GM12878 (cell line): ENCODE measurements around the gene ADAMTS3. TPM values are rescaled to one million over a fixed set of nuclear protein-coding genes. Genes with fewer than 3 reads are reported as not detected.

ENCODE experiments used
- ATAC-seq: fragments of 200-7000 bp; cut with Tn5 transposase; 3 replicates; pipeline ENCODE4 v1.9.1; 2020; ENCODE audit warnings: mild to moderate bottlenecking, moderate library complexity
- BruUV-seq: library from RNA; stranded (reverse); fragments of 400-500 nt; replicated peaks from 2 replicates; lab custom pipeline; 2021; lab: Mats Ljungman, UMichigan
- CTCF ChIA-PET: fragments of 300-600 bp; sonication (Branson Sonifier 250); formaldehyde crosslinking; extraction: SDS; loops from one replicate; lab custom pipeline; 2021; ENCODE audit warnings: inconsistent platforms; lab: Yijun Ruan, JAX
- POLR2A ChIA-PET: fragments of 350-600 bp; formaldehyde crosslinking; extraction: SDS; loops from one replicate; lab custom pipeline; 2021; ENCODE audit warnings: inconsistent platforms; lab: Charles Lee
- RAD21 ChIA-PET: fragments of 300-600 bp; sonication (Branson Sonifier 250); formaldehyde crosslinking; loops from one replicate; lab custom pipeline; 2023; ENCODE audit warnings: antibody characterized with exemption; ENCODE audit not compliant: unreplicated experiment; lab: Charles Lee
- SMC1A ChIA-PET: fragments of 300-600 bp; sonication (Branson Sonifier 250); formaldehyde crosslinking; loops from one replicate; lab custom pipeline; 2023; ENCODE audit not compliant: unreplicated experiment, uncharacterized antibody; lab: Charles Lee
- DNase-seq: peaks from one replicate; pipeline ENCODE4 v3.0.0-alpha.2; 2011; ENCODE audit warnings: low read depth, low spot score
- FAIRE-seq: peaks from 3 replicates; lab custom pipeline; 2011; peaks lifted over from hg19 to GRCh38; lab: Jason Lieb, UNC
- H2AFZ ChIP-seq: 2 replicates; pipeline ENCODE4 v1.6.0; 2011; ENCODE audit warnings: low read depth, low read length, control low read depth; ENCODE audit not compliant: control insufficient read depth
- H3K27ac ChIP-seq: 2 replicates; pipeline ENCODE4 v1.5.1; 2011; ENCODE audit warnings: control low read depth; ENCODE audit not compliant: control insufficient read depth, insufficient read depth
- H3K27me3 ChIP-seq, 2 experiments: replicated peaks in 1 of 2; 2 replicates each; pipeline versions ENCODE4 v1.6.0 to v1.6.1; 2011; ENCODE audit warnings: low read length in 1 of 2; ENCODE audit not compliant: control insufficient read depth in 2 of 2, insufficient read depth in 2 of 2
- H3K36me3 ChIP-seq, 2 experiments: 2 replicates each; pipeline ENCODE4 v1.5.1; 2011; ENCODE audit warnings: low read length in 1 of 2; ENCODE audit not compliant: control insufficient read depth in 2 of 2, insufficient read depth in 2 of 2
- H3K4me1 ChIP-seq: 2 replicates; pipeline ENCODE4 v1.6.1; 2011; ENCODE audit warnings: mild to moderate bottlenecking, low read length, moderate library complexity, mixed read lengths; ENCODE audit not compliant: control insufficient read depth, insufficient read depth
- H3K4me2 ChIP-seq: 2 replicates; pipeline ENCODE4 v1.6.0; 2011; ENCODE audit warnings: control low read depth; ENCODE audit not compliant: control insufficient read depth, insufficient read depth
- H3K4me3 ChIP-seq: fragments of 200-600 bp; sonication (generic); 2 replicates; pipeline ENCODE4 v1.5.1; 2016
- H3K79me2 ChIP-seq: 2 replicates; pipeline ENCODE4 v1.6.0; 2011; ENCODE audit warnings: low read length; ENCODE audit not compliant: control insufficient read depth, insufficient read depth
- H3K9ac ChIP-seq: 2 replicates; pipeline ENCODE4 v1.8.0; 2011; ENCODE audit warnings: low read length, control low read depth, mixed read lengths; ENCODE audit not compliant: control insufficient read depth, insufficient read depth
- H3K9me3 ChIP-seq: replicated peaks from 3 replicates; pipeline ENCODE4 v1.5.1; 2011; ENCODE audit warnings: mild to moderate bottlenecking, low read length; ENCODE audit not compliant: control insufficient read depth, insufficient read depth
- H4K20me1 ChIP-seq: 2 replicates; pipeline ENCODE4 v1.6.0; 2011; ENCODE audit not compliant: control insufficient read depth, insufficient read depth
- CHD4 ChIP-seq: fragments of 200-600 bp; sonication (generic); IDR thresholded peaks from 2 replicates; pipeline ENCODE4 v1.6.1; 2016; ENCODE audit warnings: mild to moderate bottlenecking
- E2F4 ChIP-seq: IDR thresholded peaks from 2 replicates; pipeline ENCODE4 v1.6.1; 2012; ENCODE audit warnings: low read depth, low read length, improper control_type of control experiment
- KLF5 ChIP-seq: fragments of 450-650 bp; IDR thresholded peaks from 2 replicates; pipeline ENCODE4 v1.6.1; 2014; ENCODE audit warnings: mild to moderate bottlenecking; ENCODE audit not compliant: partially characterized antibody
- RAD51 ChIP-seq: fragments of 450-650 bp; IDR thresholded peaks from 2 replicates; pipeline ENCODE4 v1.6.1; 2016; ENCODE audit warnings: moderate library complexity, mild to moderate bottlenecking, inconsistent platforms
- ZNF217 ChIP-seq: fragments of 450-650 bp; IDR thresholded peaks from 2 replicates; pipeline ENCODE4 v1.6.1; 2017; ENCODE audit warnings: antibody characterized with exemption, mild to moderate bottlenecking
- WGBS: methylation state at CpG from one replicate; pipeline ENCODE4 v1.1.6; 2016; ENCODE audit warnings: low lambda C conversion rate; ENCODE audit not compliant: insufficient replicate concordance, insufficient coverage; ENCODE audit errors: missing lambda C conversion rate; 5-methylcytosine and 5-hydroxymethylcytosine counted together
- in situ Hi-C: fragments of 300-500 bp; cut with MboI; formaldehyde crosslinking; loops from 9 replicates; pipeline ENCODE4 v1.14.3; 2018; ENCODE audit warnings: mixed read lengths
- intact Hi-C: fragments of 100-400 bp; cut with micrococcal nuclease; formaldehyde crosslinking; loops from one replicate; pipeline ENCODE4 v1.14.2; 2022; ENCODE audit not compliant: unreplicated experiment
- polyA plus RNA-seq, 11 experiments: library from polyadenylated mRNA; depleted of rRNA in 4 of 11; unstranded in 6 of 11; stranded (reverse) in 5 of 11; fragments of >200 nt; fragmentation: Nextera tagmentation in 4 of 11; fragmentation: Illumina TruSeq in 1 of 11; extraction: Ambion mirVana in 4 of 11; extraction: Trizol in 1 of 11; gene quantifications; 1 replicate in 1 of 11; 2 replicates in 10 of 11; pipeline versions ENCODE4 v1.2.1 to v1.2.3, GENCODE V29; 2011 to 2016; ENCODE audit warnings: inconsistent platforms in 2 of 11, missing spikeins in 2 of 11, low read depth in 1 of 11
- total RNA-seq, 4 experiments: library from RNA; depleted of rRNA in 3 of 4; stranded (reverse); fragments of >200 nt in 3 of 4; fragmentation: Illumina TruSeq in 1 of 4; extraction: Trizol in 1 of 4; gene quantifications; 2 replicates each; pipeline versions ENCODE4 v1.2.1 to v1.2.3, GENCODE V29; 2013 to 2021

Gene ADAMTS3
- total and polyA plus RNA-seq, 10 of the 15 experiments (the other 5 are each of a cell fraction or from before 2014, with no cell fraction given) = under 0.01 to 0.07 (median 0.02) TPM; not detected in 6

- no TSS peak for BruUV-seq
- Histone ChIP-seq H3K79me2 (no peaks in the 10 kb centered on the region), H3K4me1 (no peaks in the 10 kb centered on the region), H3K27me3 (no peaks in the 10 kb centered on the region), H2AFZ (no peak overlapping the region)
- in situ Hi-C loops = no loop called here
- WGBS = 28% methylated on average over 3 of the region's 3 CpGs
- TF ChIP-seq KLF5 (no peak), RAD51 (no peak)
- TF ChIP-seq, all 136 proteins: peak for 0
- POLR2A ChIA-PET = no interaction called here
- FAIRE-seq = no peak
- Histone ChIP-seq H3K4me2 (no peak overlapping the region), H3K9me3 (no peaks in the 10 kb centered on the region), H3K9ac (no peak overlapping the region), H4K20me1 (no peaks in the 10 kb centered on the region), H3K4me3 (no peak overlapping the region), H3K36me3 (no peaks in the 10 kb centered on the region), H3K27ac (no peak overlapping the region)
- RAD21 ChIA-PET = no interaction called here
- intact Hi-C loops = no loop called here
- CTCF ChIA-PET = no interaction called here
- SMC1A ChIA-PET = interaction anchor here (0.6 kb wide), 1 partner anchor 73 kb away, joined by 3 read pairs; no protein-coding TSS in a partner anchor
- no peak for DNase-seq
- ATAC-seq = no peak
Observed at GRCh38 chr4:72446353-72447055, 122.5 kb downstream of the ADAMTS3 start.

- WGBS = 11% methylated on average over 1 of the region's 1 CpG
- in situ Hi-C loops = no loop called here
Observed at GRCh38 chr4:72444092-72444491, 124.9 kb downstream of the ADAMTS3 start.

More at GRCh38 chr4:72444092-72444491, 124.9 kb downstream of the ADAMTS3 start:
- POLR2A ChIA-PET = no interaction called here
- no peaks in the 10 kb centered on the region for H3K9me3 ChIP-seq
- DNase-seq (no peak), FAIRE-seq (no peak), ATAC-seq (no peak)
- intact Hi-C loops = no loop called here
- RAD21 ChIA-PET = no interaction called here
- BruUV-seq = no TSS peak
- no peaks in the 10 kb centered on the region for H3K79me2 ChIP-seq
- no peaks in the 10 kb centered on the region for H3K36me3 ChIP-seq
- H3K27ac ChIP-seq = no peak overlapping the region
- no peak overlapping the region for H3K4me3 ChIP-seq
- H3K9ac ChIP-seq = no peak overlapping the region
- H2AFZ ChIP-seq = no peak overlapping the region
- CTCF ChIA-PET = no interaction called here
- SMC1A ChIA-PET = no interaction called here
- no peaks in the 10 kb centered on the region for H4K20me1 ChIP-seq
- no peaks in the 10 kb centered on the region for H3K4me1 ChIP-seq
- no peak overlapping the region for H3K4me2 ChIP-seq
- no peaks in the 10 kb centered on the region for H3K27me3 ChIP-seq
- TF ChIP-seq E2F4 = no peak
- TF ChIP-seq CHD4 = no peak
- TF ChIP-seq ZNF217 = no peak
- TF ChIP-seq, all 136 proteins: peak for 0
